ENCODE data around the gene INSRR. TPM values are rescaled to one million over a fixed set of nuclear protein-coding genes. Genes with fewer than 3 reads are reported as not detected.
A peak's percentile ranks its signal among the peaks of the same experiment; 100 is the strongest.

The INSRR gene
- total and polyA plus RNA-seq, 2 of the 8 experiments (the other 6 are each of a cell fraction or from before 2014, with no cell fraction given), result 0.02 TPM; not detected in 1

- no peak within 1 kb of the TSS for H2AFZ ChIP-seq (ENCODE audit: low read length)
- H3K23ac ChIP-seq (ENCODE audit: insufficient read length), result no peak within 1 kb of the TSS
- peak within 1 kb of the TSS; percentile 77 for H4K91ac ChIP-seq (replicated peaks; ENCODE audit: insufficient read length, low read length)
- H4K20me1 ChIP-seq (replicated peaks in 1 of 2; ENCODE audit: control insufficient read depth in 1 of 2, insufficient read depth in 2 of 2, low read length in 2 of 2), result no peaks in the 10 kb centered on the region
- POLR2A ChIA-PET (ENCODE audit: partially characterized antibody), result interaction anchor here (1.5 to 2.3 kb wide), 2 partner anchors 34 kb away, joined by 6 to 7 read pairs; no protein-coding TSS in a partner anchor
- DNase-seq (ENCODE audit: low read depth in 1 of 2, low spot score in 2 of 2) (peak in 1 of 2 experiments; percentile 78), FAIRE-seq (no peak)
- no peak within 1 kb of the TSS for H3K4ac ChIP-seq (replicated peaks; ENCODE audit: insufficient read length, low read depth, low read length)
- H3K14ac ChIP-seq (ENCODE audit: insufficient read length), result no peak within 1 kb of the TSS
- peaks cover 0 to 10% (median 5%) of the 10 kb centered on the region in 4 experiments; a peak in 4 of 7 replicates for H3K4me1 ChIP-seq (replicated peaks in 1 of 4; ENCODE audit: control insufficient read depth in 3 of 4, insufficient read depth in 4 of 4, low read length in 3 of 4)
- H4K8ac ChIP-seq (ENCODE audit: extremely low read depth, insufficient read depth, low read length), result peak within 1 kb of the TSS; percentile 54
- no peak within 1 kb of the TSS for H2BK15ac ChIP-seq (ENCODE audit: low read length)
- no peak within 1 kb of the TSS for H4K5ac ChIP-seq (ENCODE audit: insufficient read length, low read depth, low read length)
- H2AK5ac ChIP-seq (ENCODE audit: low read depth, low read length), result no peak within 1 kb of the TSS
- H3K18ac ChIP-seq (ENCODE audit: extremely low read depth, low read length), result 0 out of 2 replicates have a peak within 1 kb of the TSS, but pooled peaks have one; percentile 65
- H3K27me3 ChIP-seq (replicated peaks in 1 of 4; ENCODE audit: control insufficient read depth in 3 of 4, extremely low read depth in 1 of 4, insufficient read depth in 3 of 4, low read length in 3 of 4), result peaks cover 8 to 52% (median 44%) of the 10 kb centered on the region in 4 experiments
- no peak within 1 kb of the TSS for H2BK5ac ChIP-seq (ENCODE audit: low read depth, low read length)
- H2BK20ac ChIP-seq (ENCODE audit: low read length), result no peak within 1 kb of the TSS
- H3K9me3 ChIP-seq (ENCODE audit: insufficient read depth in 2 of 2, low read depth in 1 of 2, low read length in 1 of 2), result no peaks in the 10 kb centered on the region
- peaks cover 2% of the 10 kb centered on the region; the same call in 1 of the 2 replicates for H3K23me2 ChIP-seq (ENCODE audit: low read depth, low read length)
- H3K4me2 ChIP-seq (ENCODE audit: insufficient read depth in 1 of 2, low read depth in 2 of 2, low read length in 2 of 2), result peak within 1 kb of the TSS; percentile 37 to 76
- no peak within 1 kb of the TSS for H3K56ac ChIP-seq (replicated peaks; ENCODE audit: insufficient read length, low read depth, low read length)
- no peak within 1 kb of the TSS for H2BK120ac ChIP-seq (replicated peaks; ENCODE audit: low read depth, low read length)
- 0 out of 2 replicates have a peak within 1 kb of the TSS, but pooled peaks have one; percentile 68 for H2BK12ac ChIP-seq (ENCODE audit: low read depth, low read length)
- WGBS, 2 experiments (ENCODE audit: extremely low coverage in 1 of 2, insufficient coverage in 1 of 2, insufficient read length in 1 of 2, insufficient replicate concordance in 2 of 2, low coverage in 1 of 2, low lambda C conversion rate in 2 of 2, missing lambda C conversion rate in 1 of 2), result 13% methylated on average over 42 of the region's 60 CpGs; no CpG with 5 or more reads in 1 of the 2 experiments
- CTCF ChIA-PET (ENCODE audit: partially characterized antibody), result interaction anchor here (0.5 to 31.4 kb wide), 24 partner anchors 8 to 1123 kb away, joined by 3 to 719 read pairs (median 8); partner anchors contain the start of genes INSRR, LRRC71 and NTRK1
- H3K79me1 ChIP-seq (ENCODE audit: low read depth, low read length), result no peaks in the 10 kb centered on the region
- H3K4me3 ChIP-seq (ENCODE audit: extremely low read depth in 1 of 4, insufficient read depth in 2 of 4, low read depth in 3 of 4, low read length in 4 of 4), result peak within 1 kb of the TSS; percentile 7 to 55 (median 15); a peak in 7 of 8 replicates
- no peaks in the 10 kb centered on the region for H3K36me3 ChIP-seq (ENCODE audit: control insufficient read depth in 2 of 4, insufficient read depth in 4 of 4, low read length in 3 of 4)
- H3K27ac ChIP-seq (ENCODE audit: low read depth, low read length), result no peak within 1 kb of the TSS
- no peak within 1 kb of the TSS for H3K9ac ChIP-seq (replicated peaks in 1 of 4; ENCODE audit: extremely low read depth in 1 of 4, low read depth in 3 of 4, low read length in 3 of 4)
- H3K79me2 ChIP-seq (ENCODE audit: control insufficient read depth in 1 of 2, insufficient read depth in 2 of 2, low read length in 2 of 2), result no peaks in the 10 kb centered on the region
- TF ChIP-seq CTCF (IDR thresholded peaks at IDR 0.05; ENCODE audit: control extremely low read depth in 1 of 3, insufficient read depth in 1 of 3, low read depth in 1 of 3, low read length in 3 of 3) (peak; percentile 18 to 49 (median 49)), RNF2 (IDR thresholded peaks at IDR 0.05; ENCODE audit: borderline replicate concordance, low read depth, low read length, missing control alignments, poor library complexity, severe bottlenecking) (peak; percentile 5), HDAC2 (IDR thresholded peaks at IDR 0.05; ENCODE audit: borderline replicate concordance in 1 of 2, low read depth in 2 of 2, low read length in 2 of 2) (peak in 1 of 2 experiments; percentile 86; a peak in 2 of 4 replicates), SP1 (IDR thresholded peaks at IDR 0.05; ENCODE audit: low read depth, low read length) (no peak), KDM1A (IDR thresholded peaks at IDR 0.05; ENCODE audit: borderline replicate concordance, low read length) (peak; percentile 98), SIN3A (conservative IDR thresholded peaks at IDR 0.05 in 1 of 2, IDR thresholded peaks at IDR 0.05 in 1 of 2; ENCODE audit: low read depth in 1 of 2, low read length in 2 of 2) (no peak)
Measured at GRCh38 chr1:156893048-156893953, 34.4 kb upstream of the INSRR start, which contains the start of gene PEAR1. TSS of gene PEAR1 (plus strand) at chr1:156893718. CDS start at chr1:156903927, 10,209 bp downstream.
